ENCODE measurements around the gene KRT3. TPM values are rescaled to one million over a fixed set of nuclear protein-coding genes. Genes with fewer than 3 reads are reported as not detected.

KRT3 gene
- total and polyA plus RNA-seq, 2 donors (not counting 1 experiment from before 2014, with no cell fraction given): not detected

GRCh38 chr12:52839436-52840105 is 43.7 kb upstream of the KRT3 start:
- intact Hi-C loops (cut with micrococcal nuclease): no loop called here
- peaks cover 0 to 3% (median 0%) of the 10 kb centered on the region in 4 experiments for H3K27me3 ChIP-seq (replicated peaks in 1 of 4; ENCODE audit: control extremely low read depth in 1 of 4, control insufficient read depth in 3 of 4, insufficient read depth in 4 of 4, low read length in 3 of 4)
- Mint-ChIP-seq H3K4me3 (no peak overlapping the region), H3K27me3 (peaks cover 53% of the 10 kb centered on the region), H3K27ac (no peak overlapping the region), H3K4me1 (no peaks in the 10 kb centered on the region), H3K9me3 (ENCODE audit: insufficient read depth) (no peaks in the 10 kb centered on the region)
- H3K9me3 ChIP-seq (ENCODE audit: control extremely low read depth in 1 of 3, control insufficient read depth in 2 of 3, insufficient read depth in 1 of 3, low read length in 2 of 3): no peaks in the 10 kb centered on the region
- 85% methylated on average over 16 of the region's 18 CpGs for WGBS (ENCODE audit: insufficient coverage)
- H3K4me3 ChIP-seq (ENCODE audit: control extremely low read depth in 1 of 5, extremely low read depth in 1 of 5, insufficient read depth in 1 of 5, low read depth in 2 of 5, low read length in 4 of 5): no peak overlapping the region
- H4K20me1 ChIP-seq (ENCODE audit: control insufficient read depth, insufficient read depth, low read length, poor library complexity, severe bottlenecking): no peaks in the 10 kb centered on the region
- DNase-seq: no peak
- no peak overlapping the region for H2AFZ ChIP-seq (ENCODE audit: insufficient read depth, low read depth, low read length, poor library complexity, severe bottlenecking)
- no peak overlapping the region for H3K9ac ChIP-seq (ENCODE audit: low read length)
- CTCF ChIA-PET: no interaction called here
- TF ChIP-seq EZH2 (IDR thresholded peaks at IDR 0.05; ENCODE audit: borderline replicate concordance, insufficient read depth, low read depth, low read length, poor library complexity, severe bottlenecking): no peak
- TF ChIP-seq, protein P1, sequence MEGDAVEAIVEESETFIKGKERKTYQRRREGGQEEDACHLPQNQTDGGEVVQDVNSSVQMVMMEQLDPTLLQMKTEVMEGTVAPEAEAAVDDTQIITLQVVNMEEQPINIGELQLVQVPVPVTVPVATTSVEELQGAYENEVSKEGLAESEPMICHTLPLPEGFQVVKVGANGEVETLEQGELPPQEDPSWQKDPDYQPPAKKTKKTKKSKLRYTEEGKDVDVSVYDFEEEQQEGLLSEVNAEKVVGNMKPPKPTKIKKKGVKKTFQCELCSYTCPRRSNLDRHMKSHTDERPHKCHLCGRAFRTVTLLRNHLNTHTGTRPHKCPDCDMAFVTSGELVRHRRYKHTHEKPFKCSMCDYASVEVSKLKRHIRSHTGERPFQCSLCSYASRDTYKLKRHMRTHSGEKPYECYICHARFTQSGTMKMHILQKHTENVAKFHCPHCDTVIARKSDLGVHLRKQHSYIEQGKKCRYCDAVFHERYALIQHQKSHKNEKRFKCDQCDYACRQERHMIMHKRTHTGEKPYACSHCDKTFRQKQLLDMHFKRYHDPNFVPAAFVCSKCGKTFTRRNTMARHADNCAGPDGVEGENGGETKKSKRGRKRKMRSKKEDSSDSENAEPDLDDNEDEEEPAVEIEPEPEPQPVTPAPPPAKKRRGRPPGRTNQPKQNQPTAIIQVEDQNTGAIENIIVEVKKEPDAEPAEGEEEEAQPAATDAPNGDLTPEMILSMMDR (IDR thresholded peaks at IDR 0.05): no peak
- POLR2A ChIA-PET: no interaction called here
- H3K4me2 ChIP-seq (replicated peaks; ENCODE audit: low read depth, low read length, poor library complexity, severe bottlenecking): no peak overlapping the region
- no peaks in the 10 kb centered on the region for H3K4me1 ChIP-seq (ENCODE audit: control insufficient read depth in 2 of 2, insufficient read depth in 2 of 2, low read length in 2 of 2)
- H3K79me2 ChIP-seq (ENCODE audit: control insufficient read depth, insufficient read depth, low read length): no peaks in the 10 kb centered on the region
- no peak for ATAC-seq (ENCODE audit: low read depth)
- no peaks in the 10 kb centered on the region for H3K36me3 ChIP-seq (replicated peaks in 1 of 2; ENCODE audit: control extremely low read depth in 1 of 2, control insufficient read depth in 1 of 2, extremely low read depth in 1 of 2, insufficient read depth in 2 of 2, low read length in 1 of 2)
- H3K27ac ChIP-seq (ENCODE audit: low read length in 2 of 2): no peak overlapping the region

GRCh38 chr12:52838609-52839435 is 42.9 kb upstream of the KRT3 start:
- CTCF ChIA-PET: no interaction called here
- DNase-seq: no peak
- H3K4me2 ChIP-seq (replicated peaks; ENCODE audit: low read depth, low read length, poor library complexity, severe bottlenecking): no peak overlapping the region
- intact Hi-C loops (cut with micrococcal nuclease): no loop called here
- POLR2A ChIA-PET: no interaction called here
- Mint-ChIP-seq H3K27me3 (peaks cover 53% of the 10 kb centered on the region), H3K4me3 (no peak overlapping the region), H3K9me3 (ENCODE audit: insufficient read depth) (no peaks in the 10 kb centered on the region), H3K27ac (no peak overlapping the region), H3K4me1 (no peaks in the 10 kb centered on the region)
- no peaks in the 10 kb centered on the region for H4K20me1 ChIP-seq (ENCODE audit: control insufficient read depth, insufficient read depth, low read length, poor library complexity, severe bottlenecking)
- H3K27me3 ChIP-seq (replicated peaks in 1 of 4; ENCODE audit: control extremely low read depth in 1 of 4, control insufficient read depth in 3 of 4, insufficient read depth in 4 of 4, low read length in 3 of 4): peaks cover 0 to 3% (median 0%) of the 10 kb centered on the region in 4 experiments
- H3K9me3 ChIP-seq (ENCODE audit: control extremely low read depth in 1 of 3, control insufficient read depth in 2 of 3, insufficient read depth in 1 of 3, low read length in 2 of 3): no peaks in the 10 kb centered on the region
- TF ChIP-seq, protein P1 (IDR thresholded peaks at IDR 0.05): no peak
- TF ChIP-seq EZH2 (IDR thresholded peaks at IDR 0.05; ENCODE audit: borderline replicate concordance, insufficient read depth, low read depth, low read length, poor library complexity, severe bottlenecking): no peak
- H3K79me2 ChIP-seq (ENCODE audit: control insufficient read depth, insufficient read depth, low read length): no peaks in the 10 kb centered on the region
- no peak overlapping the region for H3K27ac ChIP-seq (ENCODE audit: low read length in 2 of 2)
- no peak for ATAC-seq (ENCODE audit: low read depth)
- no peaks in the 10 kb centered on the region for H3K4me1 ChIP-seq (ENCODE audit: control insufficient read depth in 2 of 2, insufficient read depth in 2 of 2, low read length in 2 of 2)
- no peak overlapping the region for H3K4me3 ChIP-seq (ENCODE audit: control extremely low read depth in 1 of 5, extremely low read depth in 1 of 5, insufficient read depth in 1 of 5, low read depth in 2 of 5, low read length in 4 of 5)
- no peak overlapping the region for H2AFZ ChIP-seq (ENCODE audit: insufficient read depth, low read depth, low read length, poor library complexity, severe bottlenecking)
- H3K9ac ChIP-seq (ENCODE audit: low read length): no peak overlapping the region
- WGBS (ENCODE audit: insufficient coverage): 58% methylated on average over 12 of the region's 14 CpGs
- H3K36me3 ChIP-seq (replicated peaks in 1 of 2; ENCODE audit: control extremely low read depth in 1 of 2, control insufficient read depth in 1 of 2, extremely low read depth in 1 of 2, insufficient read depth in 2 of 2, low read length in 1 of 2): no peaks in the 10 kb centered on the region
